G401.6 (cell line): Measurements from ENCODE around the gene RETREG3.
"Not testable (repeated sequence)": the region's sequence is repeated elsewhere in the genome, so short reads cannot be mapped to it uniquely, and the experiment has no call there.

Experiments used
- FAIRE-seq: peaks from 2 replicates; lab custom pipeline; 2012; peaks lifted over from hg19 to GRCh38; lab: Jason Lieb, UNC

RETREG3 gene

GRCh38 chr17:42548993-42549755 lies 60.0 kb downstream of the RETREG3 start:
- FAIRE-seq: no peak

GRCh38 chr17:42548070-42548837 lies 60.9 kb downstream of the RETREG3 start:
- no peak for FAIRE-seq

- FAIRE-seq: no peak
Observed at GRCh38 chr17:42547698-42548069, 61.5 kb downstream of the RETREG3 start.

GRCh38 chr17:42547001-42547461 lies 62.1 kb downstream of the RETREG3 start:
- FAIRE-seq: no peak

GRCh38 chr17:42545755-42546505 lies 63.2 kb downstream of the RETREG3 start:
- not testable (repeated sequence) for FAIRE-seq

- no peak for FAIRE-seq
Observed at GRCh38 chr17:42544874-42545283, 64.3 kb downstream of the RETREG3 start.

- no peak for FAIRE-seq
Observed at GRCh38 chr17:42543190-42544079, 65.7 kb downstream of the RETREG3 start.

GRCh38 chr17:42541041-42541833 lies 67.9 kb downstream of the RETREG3 start:
- FAIRE-seq: no peak

- FAIRE-seq: not testable (repeated sequence)
Observed at GRCh38 chr17:42540558-42540957, 68.6 kb downstream of the RETREG3 start.

- FAIRE-seq: no peak
Observed at GRCh38 chr17:42538482-42538881, 70.7 kb downstream of the RETREG3 start.

- FAIRE-seq: no peak
Observed at GRCh38 chr17:42537826-42538451, 71.2 kb downstream of the RETREG3 start.

GRCh38 chr17:42537156-42537805 lies 71.9 kb downstream of the RETREG3 start:
- no peak for FAIRE-seq

- FAIRE-seq: no peak
Observed at GRCh38 chr17:42536372-42537155, 72.6 kb downstream of the RETREG3 start.

GRCh38 chr17:42536048-42536371 lies 73.2 kb downstream of the RETREG3 start, which contains the start of gene NAGLU:
Gene NAGLU, plus strand, starts transcription at chr17:42536241. Its CDS starts 32 bp downstream, at chr17:42536273.
- FAIRE-seq: no peak

GRCh38 chr17:42535155-42536047 lies 73.8 kb downstream of the RETREG3 start:
- no peak for FAIRE-seq

- no peak for FAIRE-seq
Observed at GRCh38 chr17:42531455-42532354, 77.5 kb downstream of the RETREG3 start.

GRCh38 chr17:42530952-42531454 lies 78.2 kb downstream of the RETREG3 start:
- FAIRE-seq: no peak
